ENCODE results near the gene BMPR1A.
"Not testable (repeated sequence)": the region's sequence is repeated elsewhere in the genome, so short reads cannot be mapped to it uniquely, and the experiment has no call there.

Gene BMPR1A

GRCh38 chr10:86878983-86879713, 122.7 kb downstream of the BMPR1A start:
- no peak for DNase-seq (ENCODE audit: low read depth in 2 of 2)

GRCh38 chr10:86880971-86881370, 124.6 kb downstream of the BMPR1A start:
- no peak for DNase-seq (ENCODE audit: low read depth in 2 of 2)

GRCh38 chr10:86888585-86889381, 132.4 kb downstream of the BMPR1A start:
- no peak for DNase-seq (ENCODE audit: low read depth in 2 of 2)

DNA sequence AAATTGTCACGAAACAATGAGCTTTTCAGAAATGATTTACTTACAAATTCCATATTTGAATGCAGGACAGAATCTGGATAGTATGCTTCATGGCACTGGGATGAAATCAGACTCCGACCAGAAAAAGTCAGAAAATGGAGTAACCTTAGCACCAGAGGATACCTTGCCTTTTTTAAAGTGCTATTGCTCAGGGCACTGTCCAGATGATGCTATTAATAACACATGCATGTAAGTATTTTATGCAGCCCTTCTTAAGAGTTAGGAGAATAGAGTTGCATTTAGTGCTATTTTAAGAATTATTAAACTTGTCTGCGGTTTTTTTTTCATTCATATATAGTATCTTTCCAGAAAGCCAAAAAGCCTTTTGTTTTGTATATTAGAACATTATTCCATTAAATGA, 133.6 kb downstream of the BMPR1A start:
- DNase-seq (ENCODE audit: low read depth in 2 of 2), result no peak

DNA sequence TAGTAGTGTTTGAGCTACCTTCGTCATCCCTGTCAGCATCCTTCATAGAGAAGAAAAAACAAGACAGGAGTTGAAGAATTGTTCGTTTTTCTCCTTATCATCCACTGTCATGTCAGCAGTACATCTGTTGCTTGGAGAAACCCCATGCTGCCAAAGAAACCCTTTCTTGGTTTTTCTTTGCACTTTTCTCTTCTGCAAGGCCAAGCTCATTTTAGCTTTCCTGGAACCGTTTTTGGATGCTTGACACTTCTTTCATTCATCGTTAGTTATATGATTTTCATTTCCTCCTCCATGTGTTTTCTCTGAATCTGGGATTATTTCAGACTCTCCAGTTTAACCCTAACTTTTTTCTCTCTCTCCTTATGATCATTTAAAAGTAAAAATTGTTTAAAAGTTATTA, 142.1 kb downstream of the BMPR1A start:
- DNase-seq (ENCODE audit: low read depth in 2 of 2), result no peak

- no peak for DNase-seq (ENCODE audit: low read depth in 2 of 2)
Measured at GRCh38 chr10:86899132-86899531, 142.7 kb downstream of the BMPR1A start.

- DNase-seq (ENCODE audit: low read depth in 2 of 2), result no peak
Measured at GRCh38 chr10:86899670-86900276, 143.4 kb downstream of the BMPR1A start.

- DNase-seq (ENCODE audit: low read depth in 2 of 2), result no peak
Measured at GRCh38 chr10:86900955-86901354, 144.5 kb downstream of the BMPR1A start.

DNA sequence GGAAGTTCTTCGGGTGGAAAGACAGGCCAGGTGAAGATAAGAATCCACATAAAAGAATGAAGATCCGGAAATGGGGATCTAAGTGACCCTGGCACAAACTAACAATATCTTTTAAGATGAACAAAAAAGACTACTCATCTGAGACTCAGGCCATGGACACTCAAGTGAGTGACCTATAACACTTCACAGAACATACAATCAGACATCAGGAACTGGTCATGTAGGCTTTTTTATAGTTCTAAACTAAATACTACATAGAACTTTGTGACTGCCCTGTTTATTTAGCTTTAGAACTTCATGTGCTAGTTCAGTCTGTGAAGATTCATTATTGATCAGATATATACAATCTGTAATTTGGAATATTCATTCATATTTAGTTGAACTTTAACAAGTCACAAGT, 148.2 kb downstream of the BMPR1A start:
- no peak for DNase-seq (ENCODE audit: low read depth in 2 of 2)

DNA sequence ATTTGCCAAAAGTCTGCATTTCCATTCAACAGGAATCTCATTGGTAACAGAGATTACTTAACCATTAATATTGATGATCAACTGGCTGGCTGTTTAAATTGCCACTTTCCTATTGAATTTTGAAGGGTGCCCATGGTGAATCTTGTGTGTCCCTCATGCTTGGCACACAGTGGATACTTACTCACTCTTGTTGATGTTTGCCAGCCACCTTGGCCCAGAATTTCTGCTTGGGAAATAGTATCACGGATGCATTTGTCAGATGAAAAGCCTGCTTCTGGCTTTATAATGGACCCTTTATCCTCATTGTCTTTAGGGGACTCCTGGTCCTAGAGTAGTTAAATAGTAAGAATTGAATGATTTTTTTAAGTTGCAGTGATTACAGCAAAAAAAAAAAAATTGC, 149.0 kb downstream of the BMPR1A start:
- DNase-seq (ENCODE audit: low read depth in 2 of 2), result no peak

DNA sequence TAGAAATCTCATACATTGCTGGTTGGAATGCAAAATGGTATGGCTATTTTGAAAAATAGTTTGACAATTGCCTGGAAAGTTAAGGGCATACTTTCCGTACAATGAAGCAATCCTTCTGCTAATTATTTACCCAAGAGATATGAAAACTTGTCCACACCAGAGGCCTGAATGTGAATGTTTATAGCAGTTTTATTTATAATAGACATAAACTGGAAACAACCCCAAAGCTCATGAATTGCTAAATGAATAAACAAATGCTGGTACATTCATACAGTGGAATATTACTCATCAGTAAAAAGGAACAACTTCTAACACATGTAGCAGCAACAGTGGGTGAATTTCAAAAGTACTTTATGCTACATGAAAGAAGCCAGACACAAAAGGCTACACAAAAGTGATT, 158.3 kb downstream of the BMPR1A start:
- DNase-seq (ENCODE audit: low read depth in 2 of 2), result no peak

DNA sequence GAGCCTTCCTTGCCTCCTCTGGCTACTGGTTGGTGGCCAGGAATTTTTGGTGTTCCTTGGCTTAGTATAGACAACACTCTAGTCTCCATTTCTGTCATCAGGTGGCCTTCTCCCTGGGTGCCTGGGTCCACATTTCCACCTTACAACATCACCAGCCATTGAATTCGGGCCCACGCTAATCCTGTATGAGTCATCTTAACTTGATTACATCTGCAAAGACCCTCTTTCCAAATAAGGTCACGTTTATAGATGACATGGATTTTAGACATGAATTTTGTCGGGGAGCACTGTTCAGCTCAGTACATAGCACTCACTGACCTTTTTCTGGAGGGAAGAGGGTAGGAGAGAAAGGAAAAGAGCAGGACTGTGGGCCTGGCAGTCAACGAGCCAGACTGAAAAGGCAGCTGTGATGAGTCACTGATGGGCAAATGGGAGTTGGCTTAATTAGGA, 161.6 kb downstream of the BMPR1A start:
- no peak for DNase-seq (ENCODE audit: low read depth in 2 of 2)

- no peak for DNase-seq (ENCODE audit: low read depth in 2 of 2)
Measured at GRCh38 chr10:86922553-86922961, 166.1 kb downstream of the BMPR1A start.

DNA sequence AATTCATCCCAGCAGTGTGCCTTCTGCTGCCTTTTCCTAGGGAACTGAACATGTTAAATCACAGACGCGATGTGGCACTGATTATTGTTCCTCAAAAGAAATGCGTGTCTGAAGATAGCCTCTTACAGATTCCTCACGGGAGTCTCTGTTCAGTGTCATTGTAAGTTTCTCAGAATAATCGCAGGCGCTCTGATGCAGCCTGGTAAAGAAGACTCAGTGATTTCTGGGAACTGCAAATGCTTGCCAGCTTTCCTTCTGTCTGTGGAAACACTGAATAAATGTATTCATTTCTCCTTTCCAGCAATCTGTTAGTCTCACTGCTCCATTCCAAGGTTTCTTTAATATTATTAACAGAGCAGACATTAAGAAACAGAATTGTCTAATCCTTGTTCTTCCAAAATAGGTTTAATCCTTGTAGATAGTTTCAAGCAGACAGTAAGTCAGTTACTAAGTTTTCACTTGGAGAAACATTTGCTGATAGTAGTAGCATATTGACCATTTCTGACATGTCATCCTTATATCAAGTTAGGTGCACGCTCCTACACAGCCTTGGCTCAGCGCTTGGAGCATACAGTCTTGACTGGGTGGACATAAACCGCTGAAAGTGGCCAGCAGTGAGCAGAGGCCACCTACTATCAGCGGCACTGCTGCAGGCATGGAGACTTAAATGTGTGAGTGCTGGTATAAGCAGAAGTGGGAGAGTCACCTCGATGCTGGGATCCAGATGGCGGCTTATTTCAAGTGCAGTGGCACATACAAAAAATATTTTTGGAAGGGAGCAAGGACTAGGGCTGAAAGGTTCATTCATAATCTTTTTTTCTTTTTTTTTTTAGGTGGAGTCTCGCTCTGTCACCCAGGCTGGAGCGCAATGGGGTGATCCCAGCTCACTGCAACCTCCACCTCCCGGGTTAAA, 173.3 kb downstream of the BMPR1A start:
- no peak for DNase-seq (ENCODE audit: low read depth in 2 of 2)

GRCh38 chr10:86931872-86932271, 175.5 kb downstream of the BMPR1A start:
- no peak for DNase-seq (ENCODE audit: low read depth in 2 of 2)

DNA sequence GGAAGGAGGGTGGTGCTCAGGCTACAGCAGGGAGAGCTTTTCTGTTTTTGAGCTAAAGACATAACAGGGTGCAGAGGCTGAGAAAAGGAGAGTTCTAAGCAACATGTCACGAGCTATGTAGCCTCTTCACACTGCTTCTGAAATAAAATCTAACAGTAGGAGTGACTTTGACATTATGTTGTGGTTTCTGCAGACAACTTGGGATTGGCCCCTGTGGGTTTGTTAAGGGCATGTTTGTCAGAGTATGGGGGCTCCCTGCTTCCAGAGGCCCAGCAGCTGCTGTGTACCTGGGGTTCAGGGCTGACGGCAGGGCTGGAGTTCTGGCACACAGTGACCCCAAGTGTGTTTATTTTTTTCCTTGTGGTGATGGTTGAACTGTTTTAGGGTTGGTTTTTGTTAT, 176.3 kb downstream of the BMPR1A start:
- DNase-seq (ENCODE audit: low read depth in 2 of 2), result no peak

GRCh38 chr10:86934162-86934711, 177.8 kb downstream of the BMPR1A start:
- not testable (repeated sequence) for DNase-seq (ENCODE audit: low read depth in 2 of 2)

GRCh38 chr10:86936661-86937501, 180.5 kb downstream of the BMPR1A start:
- no peak for DNase-seq (ENCODE audit: low read depth in 2 of 2)

DNA sequence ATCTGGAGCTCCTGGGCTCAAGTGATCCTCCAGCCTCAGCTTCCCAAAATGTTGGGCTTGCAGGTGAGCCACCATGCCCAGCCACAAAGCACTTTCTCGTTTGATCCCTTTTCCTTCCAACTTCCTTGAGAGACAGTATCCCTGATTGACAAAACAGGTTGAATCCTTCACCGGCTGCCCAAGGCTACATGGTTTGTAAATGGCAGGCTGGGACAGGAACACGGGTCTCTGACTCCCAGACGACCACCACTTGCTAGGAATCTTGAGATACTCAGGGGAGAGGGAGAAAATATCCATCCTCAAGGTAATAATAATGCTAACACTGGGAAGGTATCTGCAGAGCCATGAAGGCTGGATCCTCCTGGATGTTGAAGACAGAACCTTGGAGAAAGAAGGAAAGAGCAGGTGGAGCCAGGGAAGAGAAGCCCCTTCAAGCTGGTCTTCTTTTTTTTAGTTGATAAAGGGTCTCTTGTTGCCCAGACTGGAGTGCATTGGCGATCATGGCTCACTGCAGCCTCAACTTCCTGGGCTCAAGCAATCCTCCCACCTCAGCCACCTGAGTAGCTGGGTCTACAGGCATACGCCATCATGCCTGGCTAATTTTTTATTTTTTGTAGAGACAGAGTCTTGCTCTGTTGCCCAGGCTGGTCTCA, 181.2 kb downstream of the BMPR1A start:
- no peak for DNase-seq (ENCODE audit: low read depth in 2 of 2)

DNA sequence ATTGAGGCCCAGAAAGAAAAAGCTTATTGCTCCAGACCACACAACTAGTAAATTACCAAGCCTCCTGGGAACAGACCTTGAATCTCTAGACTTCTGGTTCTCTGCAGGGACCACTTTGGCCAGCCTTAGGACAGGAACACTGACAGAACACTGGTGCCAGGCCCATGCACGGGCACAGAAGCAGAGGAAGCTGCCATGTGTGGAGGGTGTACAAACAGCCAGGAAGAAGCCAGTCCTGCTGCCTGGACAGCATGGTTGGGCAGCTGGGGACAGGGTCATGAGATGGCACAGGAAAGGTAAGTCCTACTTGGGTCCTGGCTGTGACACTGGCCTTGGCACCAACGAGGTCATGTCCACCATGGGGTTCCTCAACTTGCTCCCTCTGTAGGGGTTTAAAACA, 181.8 kb downstream of the BMPR1A start:
- DNase-seq (ENCODE audit: low read depth in 2 of 2), result no peak
